H1 (cell line): Measurements from ENCODE around the gene EGR2. TPM values are rescaled to one million over a fixed set of nuclear protein-coding genes. Genes with fewer than 3 reads are reported as not detected.
A peak's percentile ranks its signal among the peaks of the same experiment; 100 is the strongest.

ENCODE experiments used
- ATF2 ChIP-seq: IDR thresholded peaks from 2 replicates; pipeline ENCODE4 v1.6.1; 2012; ENCODE audit warnings: low read length, inconsistent platforms
- CREB1 ChIP-seq: IDR thresholded peaks from 2 replicates; pipeline ENCODE4 v1.6.1; 2012; ENCODE audit warnings: inconsistent platforms
- GABPA ChIP-seq: IDR thresholded peaks from 2 replicates; pipeline ENCODE4 v1.6.1; 2011; ENCODE audit warnings: mild to moderate bottlenecking, low read length, moderate library complexity, borderline replicate concordance; ENCODE audit not compliant: insufficient read depth
- HDAC6 ChIP-seq: IDR thresholded peaks from one replicate; pipeline ENCODE4 v1.7.1; 2012; ENCODE audit warnings: low read depth, mild to moderate bottlenecking, inconsistent platforms, low read length, moderate library complexity
- PHF8 ChIP-seq: fragments of 200-600 bp; sonication (generic); conservative IDR thresholded peaks from 2 replicates; pipeline ENCODE4 v1.7.1; 2012; ENCODE audit warnings: low read depth, mild to moderate bottlenecking, inconsistent platforms, low read length, moderate library complexity
- SIN3A ChIP-seq, 2 experiments: IDR thresholded peaks in 1 of 2; conservative IDR thresholded peaks in 1 of 2; 2 replicates each; pipeline ENCODE4 v1.6.1; 2011 to 2012; ENCODE audit warnings: low read length in 2 of 2, improper control_type of control experiment in 1 of 2, low read depth in 1 of 2, mild to moderate bottlenecking in 1 of 2
- SIX5 ChIP-seq: IDR thresholded peaks from 2 replicates; pipeline ENCODE4 v1.6.1; 2011; ENCODE audit warnings: mild to moderate bottlenecking, low read depth, low read length
- TEAD4 ChIP-seq: IDR thresholded peaks from 2 replicates; pipeline ENCODE4 v1.6.1; 2012; ENCODE audit warnings: low read depth, low read length, inconsistent platforms, mixed read lengths
- polyA plus RNA-seq, 7 experiments: library from polyadenylated mRNA; depleted of rRNA in 3 of 7; stranded (reverse) in 5 of 7; unstranded in 2 of 7; fragments of >200 nt in 5 of 7; fragments of 200-250 nt in 2 of 7; gene quantifications; 1 replicate in 5 of 7; 2 replicates in 1 of 7; 4 replicates in 1 of 7; pipeline versions ENCODE4 v1.2.1 to v1.2.3, GENCODE V29; 2011 to 2013; ENCODE audit warnings: missing spikeins in 2 of 7, mixed read lengths in 2 of 7
- total RNA-seq: library from RNA; stranded (reverse); fragmentation: NEBNext Ultra II Directional; extraction: Animal tissue kit (Norgen Biotek cat#: 25700); gene quantifications from 2 replicates; pipeline ENCODE4 v1.2.1, GENCODE V29; 2021

Gene EGR2
- total and polyA plus RNA-seq, 2 of the 8 experiments (the other 6 are each of a cell fraction or from before 2014, with no cell fraction given), result 1.3 to 2.1 TPM

GRCh38 chr10:62804356-62805230 lies 11.6 kb downstream of the EGR2 start, which contains the start of gene ADO (continued):
- TF ChIP-seq SIX5 (peak; percentile 73), TEAD4 (no peak), PHF8 (peak; percentile 74), CREB1 (peak; percentile 92), HDAC6 (no peak), GABPA (peak; percentile 89), SIN3A (conservative IDR thresholded peaks at IDR 0.05 in 1 of 2, IDR thresholded peaks at IDR 0.05 in 1 of 2; ENCODE audit: low read depth in 1 of 2, low read length in 2 of 2) (peak in 1 of 2 experiments; percentile 88; a peak in 2 of 4 replicates), ATF2 (no peak)
